Activated T-cell treated with anti-CD3 and anti-CD28 coated beads for 48 hours (primary cell): ENCODE data around the gene C17orf107.
"Not testable (repeated sequence)": the region's sequence is repeated elsewhere in the genome, so short reads cannot be mapped to it uniquely, and the experiment has no call there.

ENCODE experiments used
- DNase-seq: peaks from one replicate; pipeline ENCODE4 v3.0.0-alpha.2; 2020; ENCODE audit warnings: low read depth

The C17orf107 gene

DNA sequence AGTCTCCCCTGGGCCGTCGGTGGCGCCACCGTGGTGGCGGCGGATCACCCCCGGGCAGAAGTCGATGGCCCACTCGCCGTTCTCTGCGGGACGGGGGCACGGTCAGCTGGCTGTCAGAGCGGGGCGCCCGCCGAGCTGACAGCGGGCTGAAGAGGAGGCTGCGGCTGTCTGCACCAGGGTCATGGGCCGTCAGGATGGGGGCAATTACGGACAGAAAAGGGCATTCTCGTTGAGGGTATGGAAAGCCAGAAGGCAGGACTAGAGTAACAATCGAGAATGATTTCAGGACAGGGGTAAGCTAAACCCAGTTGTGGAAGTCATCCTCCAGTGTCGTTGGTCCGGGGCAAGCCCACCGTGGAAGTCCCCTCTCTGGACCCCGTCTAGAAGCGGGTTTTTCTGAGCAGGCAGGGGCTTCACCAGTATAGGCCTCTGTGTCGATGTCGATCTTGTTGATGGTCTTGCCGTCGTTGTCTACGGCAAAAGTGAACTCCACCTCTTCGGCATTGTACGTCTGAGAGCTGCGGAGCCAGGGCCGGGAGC is 1.8 kb downstream of the C17orf107 start:
- DNase-seq = no peak

DNA sequence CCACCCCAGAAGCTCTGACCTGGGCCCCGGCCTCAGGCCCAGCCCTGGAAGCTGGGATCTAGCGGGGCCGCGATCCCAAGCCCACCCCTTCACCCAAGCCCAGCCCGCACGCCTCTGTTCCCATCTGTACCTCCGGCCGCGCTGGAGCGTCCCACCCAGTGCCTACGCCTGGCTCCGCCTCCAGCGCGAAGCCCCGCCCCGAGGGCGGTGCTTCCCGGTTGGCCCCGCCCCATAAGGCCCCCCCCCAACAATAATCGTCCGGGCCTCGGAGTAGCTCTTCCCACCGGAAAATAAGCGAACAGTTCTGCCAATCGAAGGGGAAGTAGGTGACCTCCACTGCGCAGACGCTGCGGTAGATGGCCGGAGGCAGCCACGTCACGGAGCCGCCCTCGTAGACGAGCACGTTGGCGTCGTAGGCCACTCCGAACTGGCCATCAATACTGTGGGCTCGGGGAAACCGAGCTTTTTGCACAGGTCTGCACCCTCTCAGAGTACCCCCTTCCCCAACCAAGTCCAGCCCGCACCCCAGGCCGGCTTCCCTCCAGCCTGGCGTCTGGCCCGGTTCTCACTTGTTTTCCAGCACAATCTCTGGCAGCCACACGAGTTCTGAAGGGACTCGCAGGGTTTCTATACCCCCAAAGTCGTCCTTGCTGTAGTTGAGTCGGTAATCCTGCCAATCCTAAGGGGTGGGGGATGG is 2.5 kb downstream of the C17orf107 start:
- DNase-seq = no peak

DNA sequence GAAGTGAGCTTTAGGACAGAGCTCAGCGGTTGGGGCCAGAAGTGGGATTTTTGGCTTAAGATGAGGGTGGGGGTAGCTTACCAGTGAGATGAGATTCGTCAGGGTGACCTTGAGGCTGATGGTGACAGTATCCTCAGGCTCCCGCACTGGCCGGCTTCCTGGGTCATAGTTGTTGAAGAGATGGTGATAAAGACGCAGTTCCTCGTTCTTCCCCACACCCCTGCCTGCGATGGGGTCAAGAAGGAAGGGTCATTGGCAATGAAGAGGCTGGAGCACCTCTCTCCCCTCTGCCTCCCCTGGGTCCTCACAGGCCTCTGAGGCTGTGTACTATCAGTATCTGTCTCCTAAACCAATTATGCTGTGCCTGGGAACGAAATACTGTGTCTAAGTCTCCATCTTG is 3.2 kb downstream of the C17orf107 start:
- DNase-seq = no peak

DNA sequence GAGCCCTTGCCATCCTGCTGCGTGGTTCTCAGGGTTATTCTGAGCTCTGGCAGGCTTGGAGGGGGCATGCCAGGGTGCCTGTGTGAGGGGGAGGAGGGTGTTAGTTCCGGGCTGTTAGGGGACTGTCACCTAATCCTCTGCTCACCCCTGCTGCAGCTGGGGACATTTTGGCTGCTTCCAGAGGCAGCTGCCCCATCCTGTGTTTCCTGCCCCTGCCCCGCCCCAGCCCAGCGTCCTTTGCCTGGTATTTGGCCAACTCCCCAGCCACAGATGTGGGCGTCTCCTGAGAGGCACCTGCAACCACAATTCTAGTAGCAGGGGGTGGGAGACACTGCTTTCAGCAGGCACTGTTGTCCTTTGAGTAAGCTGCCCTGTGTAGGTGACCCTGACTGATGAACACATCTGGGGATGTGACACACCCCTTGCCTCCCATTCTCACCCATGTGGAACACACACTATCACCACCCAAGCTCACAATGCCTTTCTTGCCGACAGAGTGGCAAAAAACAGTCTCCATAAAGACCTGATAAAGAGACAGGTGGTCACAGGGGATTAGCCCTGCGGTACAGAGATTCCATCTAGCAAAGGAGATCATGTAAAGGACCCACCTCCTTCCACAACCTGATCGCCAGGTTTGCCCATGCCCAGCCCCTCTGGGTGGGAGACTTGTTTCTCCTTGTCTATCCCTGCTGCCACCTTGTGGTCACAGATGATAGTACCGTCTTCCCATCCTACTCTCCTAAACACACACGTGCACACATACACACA is 3.9 kb downstream of the C17orf107 start, which contains the start of gene CHRNE:
TSS of gene CHRNE (minus strand) at position 48 of the 768 bp plus-strand sequence. CDS start at position 13, 35 bp downstream.
- DNase-seq = peak; percentile 67

DNA sequence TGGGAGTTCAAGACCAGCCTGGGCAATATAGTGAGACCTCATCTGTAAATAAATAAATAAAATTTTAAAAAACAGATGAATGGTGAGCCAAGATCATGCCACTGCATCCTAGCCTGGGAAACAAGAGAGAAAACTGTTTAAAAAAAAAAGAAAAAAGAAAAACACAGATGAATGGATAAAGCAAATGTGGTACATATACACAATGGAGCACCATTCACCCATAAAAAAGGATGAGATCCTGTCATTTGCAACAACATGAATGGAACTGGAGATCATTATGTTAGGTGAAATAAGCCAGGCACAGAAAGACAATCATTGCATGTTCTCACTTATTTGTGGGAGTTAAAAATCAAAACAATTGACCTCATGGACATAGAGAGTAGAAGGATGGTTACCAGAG is 7.3 kb downstream of the C17orf107 start:
- DNase-seq = not testable (repeated sequence)

DNA sequence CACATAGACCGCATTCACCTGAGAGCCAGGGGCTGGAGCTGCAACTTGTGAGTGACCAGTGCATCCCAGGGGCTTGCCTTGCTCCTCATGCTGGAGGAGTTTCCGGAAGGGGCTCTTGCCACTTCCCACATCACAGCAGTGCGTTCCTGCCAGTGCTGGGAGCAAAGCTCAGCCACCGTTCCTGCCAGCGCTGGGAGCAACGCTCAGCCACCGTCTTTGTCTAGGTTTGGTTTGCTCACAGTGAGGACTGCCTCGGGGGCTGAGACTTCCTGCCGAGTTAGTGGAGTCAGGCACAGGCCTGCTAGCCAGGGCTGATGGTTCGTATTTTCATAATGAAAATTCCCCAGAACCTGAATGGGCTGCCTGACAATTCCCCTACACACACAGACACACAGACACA is 9.0 kb downstream of the C17orf107 start:
- no peak for DNase-seq

DNA sequence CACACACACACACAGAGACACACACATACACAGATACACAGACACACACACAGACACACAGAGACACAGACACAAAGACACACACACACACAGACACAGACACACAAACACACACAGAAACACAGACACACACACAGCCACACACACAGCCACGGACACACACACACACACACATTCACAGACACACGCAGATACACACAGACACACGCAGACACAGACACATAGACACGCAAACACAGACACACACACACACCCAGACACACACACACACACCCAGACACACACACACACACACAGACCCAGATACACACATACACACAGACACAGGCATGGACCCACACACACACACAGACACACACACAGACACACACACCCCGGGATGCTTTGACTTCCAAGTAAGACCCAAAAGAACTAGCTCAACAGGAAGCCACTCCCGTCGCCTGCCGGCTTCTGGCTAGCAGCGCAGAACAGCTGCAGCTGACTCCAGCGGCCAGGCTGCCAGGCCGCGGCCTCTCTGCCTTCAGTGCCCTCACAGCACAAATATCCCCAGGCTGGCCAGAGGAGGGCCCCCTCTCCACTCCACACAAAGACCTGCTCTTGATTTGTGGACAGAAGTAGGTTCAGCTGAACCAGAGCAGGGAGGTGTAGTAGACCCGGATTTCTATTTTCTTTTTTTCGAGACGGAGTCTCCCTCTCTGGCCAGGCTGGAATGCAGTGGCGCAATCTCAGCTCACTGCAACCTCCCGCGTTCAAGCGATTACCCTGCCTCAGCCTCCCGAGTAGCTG is 9.6 kb downstream of the C17orf107 start:
- peak; percentile 70 for DNase-seq

DNA sequence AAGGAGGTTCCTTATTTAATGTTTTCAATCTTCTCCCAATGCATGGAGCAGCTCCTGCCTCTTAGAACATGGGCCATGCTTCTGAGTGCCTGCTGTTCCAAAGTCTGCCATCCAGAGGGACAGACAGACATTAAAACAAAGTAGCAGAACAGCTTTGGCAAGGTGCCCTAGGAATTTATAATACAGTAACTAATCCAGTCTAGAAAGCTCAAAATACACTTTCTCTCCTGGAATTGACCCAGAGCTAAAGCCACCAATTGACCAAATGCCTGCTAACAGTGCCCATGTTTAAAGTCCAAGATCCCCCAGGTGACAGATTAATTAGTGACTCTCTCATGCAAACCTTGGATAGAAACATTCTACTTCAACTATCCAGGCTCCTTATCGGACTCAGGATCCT is 14.7 kb downstream of the C17orf107 start:
- DNase-seq = no peak

DNA sequence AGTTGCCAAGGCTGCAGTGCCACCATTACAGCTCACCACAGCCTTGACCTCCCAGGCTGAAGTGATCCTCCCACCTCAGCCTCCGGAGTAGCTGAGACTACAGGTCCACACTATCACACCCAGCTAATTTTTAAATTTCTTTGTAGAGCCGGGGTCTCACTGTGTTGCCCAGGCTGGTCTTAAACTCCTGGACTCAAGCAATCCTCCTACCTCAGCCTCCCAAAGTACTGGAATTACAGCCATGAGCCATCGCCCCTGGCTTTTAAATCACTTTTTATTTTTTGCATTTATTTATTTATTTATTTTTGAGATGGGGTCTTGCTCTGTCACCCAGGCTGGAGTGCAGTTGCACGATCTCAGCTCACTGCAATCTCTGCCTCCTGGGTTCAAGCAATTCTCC is 15.2 kb downstream of the C17orf107 start:
- not testable (repeated sequence) for DNase-seq

DNA sequence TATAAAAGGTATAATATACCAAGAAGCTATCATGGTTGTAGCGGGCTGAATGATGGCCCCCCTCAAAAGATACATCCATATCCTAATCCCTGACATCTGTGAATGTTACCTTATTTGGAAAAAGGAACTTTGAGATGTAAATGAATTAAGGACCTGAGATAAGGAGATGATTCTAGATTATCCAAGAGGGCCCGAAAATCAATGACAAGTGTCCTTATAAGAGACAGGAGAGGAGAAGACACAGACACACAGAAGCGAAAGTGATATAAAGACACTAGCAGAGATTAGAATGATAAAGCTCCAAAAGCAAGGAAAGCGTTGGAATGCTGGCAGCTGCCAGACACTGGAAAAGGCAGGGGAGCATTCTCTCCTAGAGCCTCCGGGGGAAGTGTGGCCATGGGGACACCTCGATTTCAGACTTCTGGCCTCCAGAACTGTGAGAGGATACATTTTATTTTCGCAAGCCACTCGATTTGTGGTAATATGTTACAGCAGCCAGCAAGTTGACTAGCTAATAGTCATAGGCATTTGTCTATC is 20.2 kb downstream of the C17orf107 start:
- DNase-seq = no peak

DNA sequence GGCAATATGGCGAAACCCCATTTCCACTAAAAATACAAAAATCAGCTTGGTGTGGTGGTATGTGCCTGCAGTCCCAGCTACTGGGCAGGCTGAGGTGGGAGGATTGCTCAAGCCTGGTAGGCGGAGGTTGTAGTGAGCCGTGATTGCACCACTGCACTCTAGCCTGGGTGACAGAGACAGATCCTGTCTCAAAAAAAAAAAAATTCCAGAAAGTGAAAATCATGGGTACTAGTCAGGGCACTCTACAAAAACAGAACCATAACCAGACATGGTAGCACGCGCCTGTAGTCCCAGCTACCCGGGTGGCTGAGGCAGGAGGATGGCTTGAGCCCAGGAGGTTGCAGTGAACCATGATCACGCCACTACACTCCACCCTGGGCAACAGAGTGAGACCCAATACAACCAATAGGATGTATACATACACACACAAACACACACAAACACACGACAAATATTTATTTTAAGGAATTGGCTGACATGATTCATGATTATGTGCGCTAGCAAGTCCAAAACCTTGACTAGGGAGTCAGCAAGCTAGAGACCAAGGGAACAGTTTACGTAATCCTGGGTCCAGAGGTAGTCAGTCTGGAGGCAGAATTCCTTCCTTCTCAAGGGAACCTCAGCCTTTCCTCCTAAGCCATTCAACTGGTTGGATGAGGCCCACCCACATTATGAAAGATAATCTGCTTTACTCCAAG is 21.2 kb downstream of the C17orf107 start:
- no peak for DNase-seq

DNA sequence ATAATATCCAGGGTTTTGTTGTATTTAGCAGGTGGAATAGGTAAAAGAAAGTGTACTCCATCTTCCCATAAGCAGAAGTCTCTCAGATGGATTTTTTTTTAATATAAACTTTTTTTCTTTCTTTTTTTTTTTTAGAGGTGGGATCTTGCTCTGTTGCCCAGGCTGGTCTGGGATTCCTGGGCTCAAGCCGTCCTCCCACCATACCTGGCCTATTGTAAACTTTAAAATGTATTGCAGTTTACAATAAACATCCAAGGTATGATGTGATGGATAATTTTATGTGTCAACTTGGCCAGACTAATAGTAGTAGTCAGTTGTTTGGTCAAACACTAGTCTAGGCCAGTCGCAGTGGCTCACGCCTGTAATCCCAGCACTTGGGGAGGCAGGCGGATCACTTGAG is 22.0 kb downstream of the C17orf107 start:
- DNase-seq = no peak

DNA sequence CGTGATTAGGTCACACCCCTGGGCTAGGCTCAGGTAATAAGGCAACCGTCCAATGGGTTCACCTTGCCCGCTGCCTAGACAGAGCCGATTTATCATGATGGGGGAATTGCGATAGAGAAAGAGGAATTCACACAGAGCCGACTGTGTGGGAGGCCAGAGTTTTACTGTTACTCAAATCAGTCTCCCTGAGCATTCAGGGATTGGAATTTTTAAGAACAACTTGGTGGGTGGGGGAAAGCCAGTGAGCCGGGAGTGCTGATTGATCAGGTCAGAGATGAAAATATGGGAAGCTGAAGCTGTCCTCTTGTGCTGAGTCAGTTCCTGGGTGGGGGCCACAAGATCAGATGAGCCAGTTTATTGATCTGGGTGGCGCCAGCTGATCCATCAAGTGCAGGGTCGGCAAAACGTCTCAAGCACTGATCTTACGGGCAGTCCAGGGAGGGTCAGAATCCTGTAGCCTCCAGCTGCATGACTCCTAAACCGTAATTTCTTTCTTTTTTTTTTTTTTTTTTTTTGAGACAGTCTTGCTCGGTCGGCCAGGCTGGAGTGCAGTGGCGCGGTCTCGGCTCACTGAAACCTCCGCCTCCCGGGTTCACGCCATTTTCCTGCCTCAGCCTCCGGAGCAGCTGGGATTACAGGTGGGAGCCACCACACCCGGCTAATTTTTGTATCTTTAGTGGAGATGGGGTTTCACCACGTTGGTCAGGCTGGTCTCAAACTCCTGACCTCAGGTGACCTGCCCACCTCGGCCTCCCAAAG is 27.4 kb downstream of the C17orf107 start:
- not testable (repeated sequence) for DNase-seq

DNA sequence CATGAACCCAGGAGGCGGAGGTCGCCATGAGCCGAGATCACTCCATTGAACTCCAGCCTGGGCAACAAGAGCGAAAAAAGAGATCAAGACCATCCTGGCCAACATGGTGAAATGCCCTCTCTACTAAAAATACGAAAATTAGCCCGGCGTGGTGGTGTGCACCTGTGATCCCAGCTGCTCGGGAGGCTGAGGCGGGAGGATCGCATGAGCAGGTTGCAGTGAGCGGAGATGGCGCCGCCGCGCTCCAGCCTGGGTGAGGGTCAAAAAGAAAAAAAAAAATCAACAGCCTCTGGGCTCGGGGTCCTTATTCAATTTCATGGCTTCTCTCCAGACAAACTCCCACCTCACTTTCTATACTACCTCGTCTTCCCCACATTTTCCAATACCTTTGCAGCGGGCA is 29.5 kb downstream of the C17orf107 start:
- DNase-seq = no peak

DNA sequence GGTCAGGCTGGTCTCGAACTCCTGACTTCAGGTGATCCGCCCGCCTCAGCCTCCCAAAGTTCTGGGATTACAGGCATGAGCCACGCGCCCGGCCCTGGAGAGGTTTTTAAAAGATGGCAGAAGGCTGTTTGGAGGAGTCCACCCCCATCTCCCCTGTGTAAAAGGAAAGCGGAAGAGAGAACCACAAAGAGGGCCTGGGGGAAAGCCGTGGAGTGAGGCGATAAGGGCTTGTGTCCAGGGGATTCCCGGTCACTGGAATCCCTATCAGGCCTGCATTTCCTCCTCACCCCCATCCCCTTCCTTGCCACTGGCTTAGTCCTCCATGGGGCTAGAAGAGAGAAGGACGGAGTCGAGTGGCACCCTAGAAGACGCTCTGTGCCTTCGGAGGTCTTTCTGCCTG is 32.6 kb downstream of the C17orf107 start, which contains the start of gene GP1BA:
TSS of gene GP1BA (plus strand) at position 315 of the 400 bp plus-strand sequence. CDS start 328 bp downstream, outside the sequence.
- DNase-seq = no peak

DNA sequence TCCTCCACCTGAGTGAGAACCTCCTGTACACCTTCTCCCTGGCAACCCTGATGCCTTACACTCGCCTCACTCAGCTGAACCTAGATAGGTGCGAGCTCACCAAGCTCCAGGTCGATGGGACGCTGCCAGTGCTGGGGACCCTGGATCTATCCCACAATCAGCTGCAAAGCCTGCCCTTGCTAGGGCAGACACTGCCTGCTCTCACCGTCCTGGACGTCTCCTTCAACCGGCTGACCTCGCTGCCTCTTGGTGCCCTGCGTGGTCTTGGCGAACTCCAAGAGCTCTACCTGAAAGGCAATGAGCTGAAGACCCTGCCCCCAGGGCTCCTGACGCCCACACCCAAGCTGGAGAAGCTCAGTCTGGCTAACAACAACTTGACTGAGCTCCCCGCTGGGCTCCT is 33.4 kb downstream of the C17orf107 start:
- no peak for DNase-seq

DNA sequence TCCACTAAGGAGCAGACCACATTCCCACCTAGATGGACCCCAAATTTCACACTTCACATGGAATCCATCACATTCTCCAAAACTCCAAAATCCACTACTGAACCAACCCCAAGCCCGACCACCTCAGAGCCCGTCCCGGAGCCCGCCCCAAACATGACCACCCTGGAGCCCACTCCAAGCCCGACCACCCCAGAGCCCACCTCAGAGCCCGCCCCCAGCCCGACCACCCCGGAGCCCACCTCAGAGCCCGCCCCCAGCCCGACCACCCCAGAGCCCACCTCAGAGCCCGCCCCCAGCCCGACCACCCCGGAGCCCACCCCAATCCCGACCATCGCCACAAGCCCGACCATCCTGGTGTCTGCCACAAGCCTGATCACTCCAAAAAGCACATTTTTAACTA is 34.3 kb downstream of the C17orf107 start:
- no peak for DNase-seq

DNA sequence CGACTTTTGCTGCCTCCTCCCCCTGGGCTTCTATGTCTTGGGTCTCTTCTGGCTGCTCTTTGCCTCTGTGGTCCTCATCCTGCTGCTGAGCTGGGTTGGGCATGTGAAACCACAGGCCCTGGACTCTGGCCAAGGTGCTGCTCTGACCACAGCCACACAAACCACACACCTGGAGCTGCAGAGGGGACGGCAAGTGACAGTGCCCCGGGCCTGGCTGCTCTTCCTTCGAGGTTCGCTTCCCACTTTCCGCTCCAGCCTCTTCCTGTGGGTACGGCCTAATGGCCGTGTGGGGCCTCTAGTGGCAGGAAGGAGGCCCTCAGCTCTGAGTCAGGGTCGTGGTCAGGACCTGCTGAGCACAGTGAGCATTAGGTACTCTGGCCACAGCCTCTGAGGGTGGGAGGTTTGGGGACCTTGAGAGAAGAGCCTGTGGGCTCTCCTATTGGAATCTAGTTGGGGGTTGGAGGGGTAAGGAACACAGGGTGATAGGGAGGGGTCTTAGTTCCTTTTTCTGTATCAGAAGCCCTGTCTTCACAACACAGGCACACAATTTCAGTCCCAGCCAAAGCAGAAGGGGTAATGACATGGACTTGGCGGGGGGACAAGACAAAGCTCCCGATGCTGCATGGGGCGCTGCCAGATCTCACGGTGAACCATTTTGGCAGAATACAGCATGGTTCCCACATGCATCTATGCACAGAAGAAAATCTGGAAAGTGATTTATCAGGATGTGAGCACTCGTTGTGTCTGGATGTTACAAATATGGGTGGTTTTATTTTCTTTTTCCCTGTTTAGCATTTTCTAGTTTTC is 35.0 kb downstream of the C17orf107 start:
- no peak for DNase-seq

DNA sequence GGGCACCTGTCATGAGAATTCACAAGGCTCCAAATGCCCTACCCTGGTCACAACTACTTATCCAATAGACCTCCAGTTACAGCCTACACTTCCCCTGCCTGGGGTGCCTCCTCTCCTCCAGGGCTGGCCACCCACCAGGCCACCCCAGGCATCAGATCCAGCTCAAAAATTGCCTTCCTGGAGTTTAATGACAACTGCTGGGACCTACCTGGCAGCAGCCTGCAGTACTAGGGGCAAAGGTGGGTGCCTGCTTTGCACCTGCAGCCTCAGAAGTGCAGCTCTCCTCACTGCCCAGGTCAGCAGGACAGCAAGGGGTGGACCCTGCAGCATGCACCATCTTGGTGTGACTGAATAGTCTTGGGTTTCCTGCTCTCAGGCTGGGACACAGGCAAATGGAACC is 36.3 kb downstream of the C17orf107 start:
- no peak for DNase-seq

DNA sequence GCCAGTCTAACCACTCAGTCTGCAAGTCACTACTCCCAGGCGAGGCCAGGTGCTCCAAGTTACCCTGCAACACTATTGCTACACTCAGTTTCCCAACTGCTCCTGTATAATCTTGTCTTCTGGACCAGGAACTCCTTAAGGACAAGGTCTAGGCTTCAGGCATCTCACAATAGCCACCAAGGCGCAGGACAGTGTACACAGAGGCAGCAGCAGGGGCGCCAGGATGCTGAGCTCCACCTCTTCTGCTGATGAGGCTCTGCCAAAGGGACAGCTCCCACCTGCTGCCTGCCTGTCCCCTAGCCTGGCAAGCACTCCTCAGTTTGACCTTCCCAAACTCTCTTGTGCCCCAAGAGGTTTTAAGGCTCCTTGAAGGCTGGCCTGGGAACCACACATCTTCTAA is 37.1 kb downstream of the C17orf107 start:
- no peak for DNase-seq
